Hindlimb muscle (tissue), 1 donor: ENCODE data around the gene ZMYM4. TPM values are rescaled to one million over a fixed set of nuclear protein-coding genes. Genes with fewer than 3 reads are reported as not detected.

Experiments
- DNase-seq: peaks from one replicate; pipeline ENCODE4 v3.0.0-alpha.2; 2013
- polyA plus RNA-seq: library from polyadenylated mRNA; unstranded; fragments of 120-200 nt; gene quantifications from one replicate; pipeline ENCODE4 v1.2.1, GENCODE V29; 2013; ENCODE audit not compliant: insufficient read length

ZMYM4 gene
- polyA plus RNA-seq, 1 donor: 40.2 TPM

DNA sequence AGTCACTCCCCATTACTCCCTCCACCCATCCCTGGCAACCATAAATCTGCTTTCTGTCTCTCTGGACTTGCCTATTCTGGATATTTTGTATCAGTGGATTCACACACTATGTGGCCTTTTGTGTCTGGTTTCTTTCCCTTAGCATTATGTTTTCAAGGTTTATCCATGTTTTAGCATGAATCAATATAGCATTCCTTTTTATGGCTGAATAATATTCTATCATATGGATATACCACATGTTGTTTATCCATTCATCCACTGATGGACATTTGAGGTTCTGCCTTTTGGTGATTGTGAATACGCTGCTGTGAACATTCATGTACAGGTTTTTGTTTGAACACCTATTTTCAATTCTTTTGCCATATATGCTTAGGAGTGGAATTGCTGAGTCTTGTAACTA lies 140.4 kb downstream of the ZMYM4 start:
- no peak for DNase-seq

- no peak for DNase-seq
Measured at GRCh38 chr1:35426097-35426586, 157.6 kb downstream of the ZMYM4 start.

- DNase-seq: no peak
Measured at GRCh38 chr1:35428360-35428759, 159.9 kb downstream of the ZMYM4 start.

DNA sequence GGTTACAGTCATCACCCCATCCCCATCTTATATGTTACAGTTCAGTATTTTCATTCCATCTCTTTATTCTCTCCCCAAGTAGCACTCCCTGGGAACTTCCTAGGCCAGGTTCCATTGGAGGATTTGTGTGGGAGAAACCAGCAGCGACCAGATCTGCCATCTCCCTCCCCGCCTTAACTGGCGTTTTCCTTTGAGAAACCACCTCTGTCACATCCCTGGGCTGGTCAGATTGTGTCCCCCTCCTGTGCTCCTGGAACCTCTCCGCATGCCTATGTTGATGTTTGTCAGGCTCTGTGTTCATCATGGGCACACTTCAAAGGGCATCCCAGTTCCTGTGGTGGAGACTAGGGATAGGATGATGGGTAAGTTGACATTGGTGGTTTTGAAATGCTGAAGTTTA lies 162.3 kb downstream of the ZMYM4 start:
- no peak for DNase-seq

GRCh38 chr1:35431173-35431599 lies 162.7 kb downstream of the ZMYM4 start:
- DNase-seq: no peak

DNA sequence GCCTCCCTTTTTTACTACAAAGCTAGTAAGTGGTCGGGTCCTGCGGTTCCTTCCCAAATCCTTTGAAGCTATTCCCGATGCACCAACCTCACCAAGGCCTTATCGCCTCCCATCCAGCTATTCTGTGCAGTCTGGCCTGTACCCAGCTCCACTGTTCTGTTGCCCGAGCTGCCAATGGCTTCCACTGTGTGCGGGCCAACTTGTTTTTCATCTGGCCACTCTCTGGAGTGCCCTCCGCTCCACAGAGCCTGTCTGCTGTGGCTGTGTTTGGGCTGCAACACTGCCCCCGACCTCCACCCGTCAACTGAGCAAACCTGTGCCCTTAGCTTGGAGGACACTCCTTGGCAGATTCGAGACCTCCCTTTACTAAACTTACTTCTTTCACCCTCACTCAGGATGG lies 163.7 kb downstream of the ZMYM4 start:
- DNase-seq: no peak

DNA sequence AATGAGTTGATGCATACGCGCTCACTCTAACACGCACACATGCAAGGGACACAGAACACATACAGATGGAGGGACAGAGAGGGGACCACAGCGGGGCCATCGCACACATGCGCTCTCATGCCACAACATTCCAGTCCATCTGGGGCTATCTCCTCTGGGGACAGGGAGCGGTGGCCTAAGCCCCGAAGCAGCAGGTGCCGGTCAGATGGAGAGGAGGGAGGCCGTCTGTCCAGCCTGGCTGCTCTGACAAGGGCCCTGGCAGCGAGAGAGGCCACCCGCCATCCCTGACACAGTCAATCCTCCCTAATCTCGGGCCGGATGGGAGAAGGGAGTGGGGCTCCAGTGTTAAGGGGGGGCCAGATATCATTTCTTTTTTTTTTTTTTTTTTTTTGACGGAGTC lies 165.2 kb downstream of the ZMYM4 start:
- DNase-seq: no peak

DNA sequence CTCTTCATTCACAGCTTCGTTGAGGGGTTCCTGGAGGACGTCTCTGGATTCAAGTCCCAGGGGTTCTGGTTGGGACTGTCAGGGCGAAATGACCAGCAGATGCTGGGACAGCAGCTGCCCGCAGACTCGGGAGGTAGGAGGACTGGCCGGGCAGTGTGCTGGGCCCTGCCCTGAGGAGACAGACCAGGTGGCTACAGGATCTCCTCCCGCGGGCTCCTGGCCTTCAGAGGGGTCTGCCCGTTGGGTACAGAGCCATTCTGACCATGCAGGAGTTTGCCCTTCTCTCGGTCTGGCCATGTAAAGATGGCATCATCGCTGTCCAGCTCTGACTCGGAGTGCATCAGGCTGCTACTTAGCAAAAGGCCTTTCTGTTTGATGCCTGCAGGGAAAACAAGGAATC lies 166.2 kb downstream of the ZMYM4 start:
- DNase-seq: no peak

- no peak for DNase-seq
Measured at GRCh38 chr1:35436078-35436477, 167.6 kb downstream of the ZMYM4 start.

GRCh38 chr1:35437200-35437599 lies 168.7 kb downstream of the ZMYM4 start:
- no peak for DNase-seq

GRCh38 chr1:35439626-35440025 lies 171.1 kb downstream of the ZMYM4 start:
- DNase-seq: no peak

DNA sequence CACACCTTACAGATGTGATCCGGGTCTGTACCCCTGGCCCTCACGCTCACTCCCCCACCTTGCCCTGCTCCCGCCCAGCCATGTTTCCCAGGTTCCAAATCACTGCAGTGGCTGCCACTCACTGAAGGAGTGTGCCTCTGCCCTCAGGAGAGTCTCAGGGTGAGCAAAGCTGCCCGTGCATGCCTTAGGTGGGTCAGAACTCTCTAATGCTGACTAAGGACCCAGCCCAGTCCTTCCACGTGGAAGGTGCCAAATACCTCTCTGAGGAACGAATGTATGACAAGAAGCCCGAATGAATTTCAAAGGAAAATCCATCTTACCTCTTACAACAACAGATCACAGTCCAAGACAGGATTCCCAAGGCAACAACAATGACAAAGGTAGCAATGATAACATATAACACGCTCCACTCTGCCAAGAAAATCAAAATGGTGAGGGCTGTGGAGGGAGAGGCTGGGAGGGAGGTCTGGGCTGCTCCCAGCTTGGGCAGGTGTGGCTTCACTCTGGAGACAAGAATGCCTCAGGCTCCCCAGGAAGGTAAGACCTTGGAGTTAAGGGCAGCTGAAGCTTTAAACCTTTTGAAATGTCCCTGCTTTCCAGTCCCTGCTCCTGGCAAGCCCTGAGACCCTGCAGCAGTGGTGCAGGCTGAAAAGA lies 173.5 kb downstream of the ZMYM4 start:
- no peak for DNase-seq

GRCh38 chr1:35442734-35443133 lies 174.2 kb downstream of the ZMYM4 start:
- DNase-seq: no peak

DNA sequence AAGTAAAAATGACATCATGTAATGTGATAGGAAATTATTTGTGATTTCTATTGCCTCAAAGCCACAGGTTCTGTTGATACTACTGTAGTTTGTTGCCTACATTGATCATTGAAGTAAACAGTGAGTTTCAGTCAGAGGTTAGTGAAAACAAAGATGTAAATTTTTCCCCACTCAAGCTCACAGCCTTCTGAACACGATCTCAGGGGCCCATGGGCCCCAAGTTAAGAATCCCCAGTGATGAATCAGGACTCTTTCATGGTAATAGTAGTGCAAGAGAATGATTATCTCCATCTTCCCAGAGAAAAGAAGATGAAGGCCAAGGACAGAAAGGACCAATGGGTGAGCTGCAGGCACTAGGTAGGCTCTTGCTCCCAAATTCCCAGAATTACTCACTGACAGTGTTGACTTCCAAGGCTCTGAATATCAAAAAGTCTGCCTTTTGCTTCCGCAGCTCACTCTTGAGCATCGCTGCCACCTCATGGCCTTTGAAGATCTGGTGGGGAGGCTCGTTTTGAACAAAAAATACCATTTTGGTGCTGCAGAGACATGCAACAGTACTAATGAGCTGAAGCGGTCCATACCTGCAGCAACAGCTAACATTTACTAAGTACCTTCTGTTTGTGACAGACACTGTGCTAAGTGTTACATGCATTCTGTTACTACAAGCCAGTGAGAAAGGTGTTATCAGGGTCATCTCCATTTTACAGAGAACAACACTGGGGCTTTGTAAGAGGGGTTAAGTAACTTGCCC lies 175.4 kb downstream of the ZMYM4 start:
- no peak for DNase-seq

GRCh38 chr1:35444519-35444774 lies 175.9 kb downstream of the ZMYM4 start:
- no peak for DNase-seq

DNA sequence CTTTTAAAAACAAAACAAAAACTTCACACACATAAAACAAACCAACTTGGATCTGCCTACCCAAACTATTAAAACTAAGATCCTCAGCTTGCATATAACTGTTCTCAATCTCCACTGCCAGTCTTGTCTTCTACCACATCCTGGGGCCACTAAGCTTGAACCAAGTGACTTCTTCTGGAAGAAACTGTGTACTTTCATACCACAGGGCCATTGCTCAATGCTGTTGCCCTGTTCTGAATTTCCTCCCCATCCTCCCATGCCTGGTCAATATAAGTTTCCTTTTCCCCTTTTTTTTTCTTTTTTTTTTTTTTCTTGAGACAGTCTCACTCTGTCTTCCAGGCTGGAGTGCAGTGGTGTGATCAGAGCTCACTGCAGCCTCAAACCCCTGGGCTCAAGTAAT lies 178.8 kb downstream of the ZMYM4 start:
- no peak for DNase-seq

DNA sequence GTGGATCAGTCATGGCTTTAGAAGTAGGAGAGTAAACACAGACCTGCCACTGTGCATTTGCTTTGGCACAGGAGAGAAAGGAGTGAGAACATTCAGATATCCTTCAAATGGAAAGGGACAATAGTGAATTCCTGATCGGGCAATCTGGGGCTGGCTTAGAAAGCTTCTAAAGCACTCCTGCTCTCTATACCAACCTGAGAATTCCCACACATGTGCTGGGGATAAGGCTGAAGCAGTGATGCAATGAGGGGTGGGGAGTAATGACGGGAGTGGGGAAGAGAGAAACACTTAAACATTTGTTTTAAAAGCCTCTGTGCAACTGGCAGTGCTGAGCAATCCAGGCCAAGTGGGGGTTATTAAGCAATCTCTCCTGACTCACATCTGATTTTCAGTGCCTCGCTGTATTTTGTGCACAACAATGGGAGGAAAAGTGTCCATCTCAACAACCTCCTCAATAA lies 179.9 kb downstream of the ZMYM4 start:
- DNase-seq: no peak

- no peak for DNase-seq
Measured at GRCh38 chr1:35449334-35450008, 181.0 kb downstream of the ZMYM4 start.

DNA sequence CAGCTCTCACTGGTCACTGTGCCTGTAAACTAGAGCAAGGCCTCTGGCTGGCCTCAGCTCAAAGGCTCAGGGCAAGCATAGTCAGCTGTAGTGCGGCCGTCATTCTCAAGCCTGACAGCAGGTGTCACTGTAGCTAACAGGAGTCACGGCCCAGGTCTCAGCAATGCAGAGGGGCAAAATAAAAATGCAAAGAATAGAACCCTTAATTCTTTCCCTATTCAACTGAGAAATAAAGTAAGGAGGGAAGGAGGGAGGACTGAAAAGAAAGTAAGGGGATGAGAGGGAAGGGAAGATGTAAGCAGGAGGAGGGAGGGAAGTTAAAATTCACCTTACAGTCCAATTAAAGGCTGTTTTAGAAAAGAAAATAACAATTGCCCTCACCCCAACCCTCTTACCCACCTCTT lies 182.6 kb downstream of the ZMYM4 start:
- DNase-seq: peak; percentile 79

- DNase-seq: peak; percentile 21
Measured at GRCh38 chr1:35452106-35452774, 183.7 kb downstream of the ZMYM4 start.

DNA sequence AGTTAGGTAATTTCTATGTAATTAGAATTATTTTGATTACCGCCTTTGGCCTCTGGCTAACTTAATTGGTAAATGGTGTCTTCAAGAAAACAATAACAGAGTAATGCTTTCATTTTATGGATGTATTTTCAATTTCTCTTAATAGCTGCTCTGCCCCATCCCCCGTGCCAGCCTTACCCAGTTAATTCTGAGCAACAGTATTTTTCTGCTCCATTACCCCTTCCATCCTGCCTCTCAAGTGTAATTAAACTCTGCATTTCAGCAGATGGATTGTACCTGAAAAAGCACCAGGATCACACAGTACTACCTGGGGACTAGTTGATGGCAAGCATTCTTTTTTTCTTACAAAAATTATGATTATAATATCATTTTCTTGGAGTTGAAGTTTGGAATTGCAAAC lies 184.5 kb downstream of the ZMYM4 start:
- no peak for DNase-seq

GRCh38 chr1:35454176-35454575 lies 185.7 kb downstream of the ZMYM4 start:
- DNase-seq: no peak

DNA sequence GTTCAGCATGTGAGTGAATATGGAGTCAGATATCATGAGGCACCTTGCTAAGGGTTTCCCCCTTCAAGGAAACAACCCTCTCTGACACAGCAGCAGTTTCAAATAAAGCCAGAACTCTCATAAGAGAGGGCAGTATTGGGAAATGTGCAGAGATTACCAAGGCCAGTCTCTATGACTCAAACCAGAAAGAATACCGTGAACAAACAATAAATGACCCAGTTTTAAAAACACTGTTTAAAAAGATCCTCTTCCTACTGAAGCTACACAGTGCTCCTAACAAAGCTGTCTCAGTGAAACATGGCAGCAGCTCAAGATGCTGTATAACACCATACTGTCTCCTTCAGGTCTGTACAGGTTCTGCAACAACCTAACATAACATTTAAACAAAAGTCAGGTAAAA lies 186.1 kb downstream of the ZMYM4 start:
- DNase-seq: no peak
